22Rv1 (cell line): ENCODE data around the gene GRM4.
"Not testable (repeated sequence)": the region's sequence is repeated elsewhere in the genome, so short reads cannot be mapped to it uniquely, and the experiment has no call there.

Experiments used
- H3K27ac ChIP-seq: fragments of 450-650 bp; 2 replicates; pipeline ENCODE4 v1.5.1; 2017
- CTCF ChIP-seq: fragments of 450-650 bp; IDR thresholded peaks from 2 replicates; pipeline ENCODE4 v1.5.1; 2017; ENCODE audit warnings: mild to moderate bottlenecking
- ZFX ChIP-seq: fragments of 450-650 bp; IDR thresholded peaks from 2 replicates; pipeline ENCODE4 v1.6.1; 2017; ENCODE audit warnings: antibody characterized with exemption, borderline replicate concordance

GRM4 gene

GRCh38 chr6:34046617-34047016 lies 99.3 kb downstream of the GRM4 start:
- H3K27ac ChIP-seq = no peak overlapping the region
- TF ChIP-seq ZFX (no peak), CTCF (no peak)

DNA sequence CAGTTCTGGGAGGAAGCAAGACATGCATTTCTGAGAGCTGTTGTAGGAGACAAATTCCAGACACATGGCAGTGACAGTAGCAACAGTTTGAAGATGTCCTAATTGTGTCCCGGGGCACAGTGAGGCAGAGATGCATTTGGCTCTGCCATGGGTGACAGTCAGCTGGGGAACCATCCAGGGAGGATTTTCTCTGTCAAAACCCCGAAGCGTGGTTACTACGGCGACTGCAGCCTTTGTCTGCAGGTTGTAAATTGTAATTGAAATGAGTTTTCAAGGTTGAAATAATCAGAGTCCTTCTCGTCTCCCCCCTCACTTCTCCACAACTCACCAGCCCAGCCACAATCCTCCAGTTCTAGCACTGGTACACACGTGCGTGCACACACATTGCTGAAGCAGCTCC lies 100.1 kb downstream of the GRM4 start:
- TF ChIP-seq ZFX = no peak
- no peak for TF ChIP-seq CTCF
- no peak overlapping the region for H3K27ac ChIP-seq

DNA sequence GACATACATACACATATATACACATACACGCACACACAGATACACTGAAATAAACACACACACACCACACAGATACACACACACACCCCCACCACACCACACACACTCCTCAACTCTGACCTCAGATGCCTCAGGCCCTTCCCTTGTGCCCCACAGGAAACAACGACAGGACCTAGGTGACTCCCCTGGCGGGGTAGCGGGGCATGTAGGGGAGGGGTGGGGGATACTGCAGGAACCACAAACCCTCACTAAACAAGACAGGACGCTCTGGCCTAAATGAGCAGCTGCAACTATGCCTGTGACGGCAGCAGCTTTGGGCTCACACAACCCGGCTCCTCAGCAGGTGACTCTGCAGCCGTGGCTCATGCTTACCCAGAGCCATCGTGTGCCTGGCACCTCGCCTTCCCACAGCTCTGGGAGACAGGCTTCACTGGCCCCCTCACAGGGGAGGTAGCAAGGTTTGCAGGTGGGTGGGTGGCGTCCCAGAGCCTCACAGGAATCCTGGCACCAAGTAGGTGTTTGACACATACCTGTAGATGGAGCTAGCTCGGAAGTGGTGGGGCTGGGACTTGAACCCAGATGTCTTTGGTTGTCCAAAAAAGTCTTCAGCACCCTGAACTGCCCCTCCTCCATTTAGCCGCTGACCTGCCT lies 100.8 kb downstream of the GRM4 start:
- H3K27ac ChIP-seq = no peak overlapping the region
- TF ChIP-seq CTCF (no peak), ZFX (no peak)

GRCh38 chr6:34043359-34043758 lies 102.5 kb downstream of the GRM4 start:
- H3K27ac ChIP-seq = no peak overlapping the region
- TF ChIP-seq CTCF = no peak
- TF ChIP-seq ZFX = no peak

DNA sequence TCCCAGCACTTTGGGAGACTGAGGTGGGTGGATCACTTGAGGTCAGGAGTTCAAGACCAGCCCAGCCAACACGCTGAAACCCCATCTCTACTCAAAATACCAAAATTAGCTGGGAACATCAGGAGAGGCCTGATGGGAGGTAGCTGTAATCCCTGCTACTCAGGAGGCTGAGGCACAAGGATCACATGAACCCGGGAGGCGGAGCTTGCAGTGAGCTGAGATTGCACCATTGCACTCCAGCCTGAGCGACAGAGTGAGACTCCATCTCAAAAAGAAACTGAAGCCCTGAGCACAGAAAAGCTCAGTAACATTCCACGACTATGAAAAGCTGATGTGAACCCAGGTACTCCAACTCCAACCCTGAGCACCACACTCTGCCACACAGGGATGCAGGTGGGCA lies 103.9 kb downstream of the GRM4 start:
- not testable (repeated sequence) for H3K27ac ChIP-seq

DNA sequence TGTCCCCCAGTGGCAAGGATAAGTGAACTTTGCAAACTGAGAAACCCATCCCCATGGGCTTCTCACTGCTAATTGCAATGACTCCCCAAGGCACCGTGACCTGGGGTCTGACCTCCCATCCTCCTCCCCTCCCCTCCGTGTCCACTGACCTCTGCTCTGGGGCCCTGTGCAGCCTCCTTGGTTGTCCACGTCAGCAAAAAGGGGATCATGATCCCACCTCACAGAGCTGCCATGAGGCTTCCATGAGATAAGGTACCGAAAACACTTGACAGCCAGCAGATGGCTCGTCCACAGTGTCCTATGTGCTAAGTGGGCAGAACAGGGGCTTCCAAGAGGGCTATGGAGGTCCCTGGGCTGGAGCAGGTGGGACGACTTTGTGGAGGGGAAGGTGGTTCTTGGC lies 104.5 kb downstream of the GRM4 start:
- H3K27ac ChIP-seq = no peak overlapping the region
- TF ChIP-seq CTCF (no peak), ZFX (no peak)

DNA sequence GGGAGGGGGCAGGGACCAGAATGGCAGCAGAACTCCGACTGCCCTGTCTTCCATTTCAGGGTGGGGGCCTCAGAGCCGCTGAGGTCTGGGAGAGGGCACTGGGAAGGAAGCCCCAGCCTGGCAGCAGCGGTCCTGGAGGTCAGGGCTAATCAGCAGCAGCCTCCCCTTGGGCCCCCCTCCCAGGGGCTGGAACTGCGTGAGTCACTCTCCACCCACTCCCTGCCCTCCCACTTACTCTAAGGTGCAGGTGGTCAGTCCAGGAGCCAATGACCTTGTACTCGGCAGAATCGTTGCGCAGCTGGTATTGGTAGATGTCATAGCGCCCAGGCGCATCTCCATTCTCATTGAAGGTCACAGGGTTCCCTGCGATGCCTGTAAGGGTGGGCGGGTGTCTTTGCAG lies 105.9 kb downstream of the GRM4 start:
- TF ChIP-seq CTCF (no peak), ZFX (no peak)
- no peak overlapping the region for H3K27ac ChIP-seq

DNA sequence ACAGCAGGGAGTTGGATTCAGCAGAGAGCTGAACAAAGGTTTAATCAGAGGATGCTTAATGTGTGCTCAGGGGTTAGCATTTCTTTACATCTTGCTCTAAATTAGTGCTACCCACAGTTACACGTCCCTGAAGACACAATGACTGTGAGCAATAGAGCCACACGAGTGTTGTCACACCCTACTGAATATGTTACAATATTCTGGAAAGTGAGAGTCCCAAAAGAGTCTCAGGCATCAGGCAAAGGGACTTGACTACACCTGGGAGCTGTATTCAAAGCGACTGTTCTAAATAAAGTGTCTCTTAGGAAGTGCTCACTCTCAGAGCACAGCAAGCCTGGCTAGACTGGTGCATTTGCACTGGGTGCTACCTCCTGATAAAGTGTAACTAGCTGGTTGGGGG lies 108.7 kb downstream of the GRM4 start:
- no peak for TF ChIP-seq CTCF
- no peak for TF ChIP-seq ZFX
- no peak overlapping the region for H3K27ac ChIP-seq
